ENCODE measurements around the gene ITGA8. TPM values are rescaled to one million over a fixed set of nuclear protein-coding genes. Genes with fewer than 3 reads are reported as not detected.
"Not testable (repeated sequence)": the region's sequence is repeated elsewhere in the genome, so short reads cannot be mapped to it uniquely, and the experiment has no call there.

The ITGA8 gene
- total and polyA plus RNA-seq, 4 donors = 4.7 to 55.2 (median 10.7) TPM

- H3K4me3 ChIP-seq (ENCODE audit: low read depth, low read length) = no peak overlapping the region
- H3K4me1 ChIP-seq (ENCODE audit: control insufficient read depth, insufficient read depth, low read length) = no peaks in the 10 kb centered on the region
- H3K9me3 ChIP-seq (ENCODE audit: control insufficient read depth, insufficient read depth, low read length) = no peaks in the 10 kb centered on the region
- DNase-seq (ENCODE audit: low read depth in 4 of 6, low spot score in 6 of 6) = no peak
- WGBS (ENCODE audit: insufficient coverage) = no CpG with 5 or more reads among the region's 1 CpG
- no peaks in the 10 kb centered on the region for H3K36me3 ChIP-seq (ENCODE audit: control insufficient read depth, insufficient read depth, low read length)
- no peak overlapping the region for H3K27ac ChIP-seq (ENCODE audit: low read depth, low read length)
- no peaks in the 10 kb centered on the region for H3K27me3 ChIP-seq (ENCODE audit: control insufficient read depth, insufficient read depth, low read length)
These were observed 178.3 kb downstream of the ITGA8 start for GRCh38 chr10:15541376-15541775.

DNA sequence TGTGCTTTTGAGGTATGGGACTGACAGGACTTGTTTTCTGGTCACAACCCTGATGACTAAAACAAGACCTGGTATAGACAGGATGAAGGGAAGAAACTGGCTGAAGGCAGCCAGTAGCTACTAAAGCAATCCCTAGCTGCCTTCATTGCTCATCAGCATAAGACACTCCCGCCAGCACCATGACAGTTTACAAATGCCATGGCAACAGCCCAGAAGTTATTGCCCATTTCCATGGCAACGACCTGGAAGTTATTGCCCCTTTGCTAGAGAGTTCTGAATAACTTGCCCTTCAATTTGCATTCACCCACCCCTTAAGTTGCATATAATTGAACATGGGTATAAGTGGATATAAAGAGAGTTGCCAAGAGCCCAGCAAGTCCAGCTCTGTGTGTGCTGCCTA is 179.0 kb downstream of the ITGA8 start:
- WGBS (ENCODE audit: insufficient coverage) = 33% methylated on average over 1 of the region's 2 CpGs
- H3K36me3 ChIP-seq (ENCODE audit: control insufficient read depth, insufficient read depth, low read length) = no peaks in the 10 kb centered on the region
- no peak overlapping the region for H3K4me3 ChIP-seq (ENCODE audit: low read depth, low read length)
- H3K9me3 ChIP-seq (ENCODE audit: control insufficient read depth, insufficient read depth, low read length) = no peaks in the 10 kb centered on the region
- H3K4me1 ChIP-seq (ENCODE audit: control insufficient read depth, insufficient read depth, low read length) = no peaks in the 10 kb centered on the region
- peak in 2 of 6 donors; percentile 7 for DNase-seq (ENCODE audit: low read depth in 4 of 6, low spot score in 6 of 6)
- no peaks in the 10 kb centered on the region for H3K27me3 ChIP-seq (ENCODE audit: control insufficient read depth, insufficient read depth, low read length)
- H3K27ac ChIP-seq (ENCODE audit: low read depth, low read length) = no peak overlapping the region

GRCh38 chr10:15539262-15539661 is 180.5 kb downstream of the ITGA8 start:
- DNase-seq (ENCODE audit: low read depth in 4 of 6, low spot score in 6 of 6) = no peak
- Histone ChIP-seq H3K36me3 (ENCODE audit: control insufficient read depth, insufficient read depth, low read length) (no peaks in the 10 kb centered on the region), H3K4me1 (ENCODE audit: control insufficient read depth, insufficient read depth, low read length) (no peaks in the 10 kb centered on the region), H3K9me3 (ENCODE audit: control insufficient read depth, insufficient read depth, low read length) (no peaks in the 10 kb centered on the region), H3K27ac (ENCODE audit: low read depth, low read length) (no peak overlapping the region), H3K27me3 (ENCODE audit: control insufficient read depth, insufficient read depth, low read length) (no peaks in the 10 kb centered on the region), H3K4me3 (ENCODE audit: low read depth, low read length) (no peak overlapping the region)
- WGBS (ENCODE audit: insufficient coverage) = no CpG with 5 or more reads among the region's 1 CpG

DNA sequence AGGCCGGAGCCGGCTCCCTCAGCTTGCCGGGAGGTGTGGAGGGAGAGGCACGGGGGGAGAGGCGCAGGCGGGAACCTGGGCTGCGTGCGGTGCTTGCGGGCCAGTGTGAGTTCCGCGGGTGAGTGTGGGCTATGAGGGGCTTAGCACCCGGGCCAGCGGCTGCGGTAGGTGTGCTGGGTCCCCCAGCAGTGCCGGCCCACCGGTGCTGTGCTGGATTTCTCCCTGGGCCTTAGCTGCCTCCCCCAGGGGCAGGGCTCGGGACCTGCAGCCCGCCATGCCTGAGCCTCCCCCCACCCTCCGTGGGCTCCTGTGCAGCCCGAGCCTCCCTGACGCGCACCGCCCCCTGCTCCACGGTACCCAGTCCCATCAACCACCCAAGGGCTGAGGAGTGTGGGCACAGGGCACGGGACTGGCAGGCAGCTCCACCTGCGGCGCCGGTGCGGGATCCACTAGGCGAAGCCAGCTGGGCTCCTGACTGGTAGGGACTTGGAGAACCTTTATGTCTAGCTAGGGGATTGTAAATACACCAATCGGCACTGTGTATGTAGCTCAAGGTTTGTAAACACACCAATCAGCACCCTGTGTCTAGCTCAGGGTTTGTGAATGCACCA is 184.7 kb downstream of the ITGA8 start:
- WGBS (ENCODE audit: insufficient coverage) = 98% methylated on average over 26 of the region's 31 CpGs
- not testable (repeated sequence) for DNase-seq (ENCODE audit: low read depth in 4 of 6, low spot score in 6 of 6); H3K9me3 ChIP-seq (ENCODE audit: control insufficient read depth, insufficient read depth, low read length); H3K27me3 ChIP-seq (ENCODE audit: control insufficient read depth, insufficient read depth, low read length); H3K4me1 ChIP-seq (ENCODE audit: control insufficient read depth, insufficient read depth, low read length); H3K4me3 ChIP-seq (ENCODE audit: low read depth, low read length); H3K27ac ChIP-seq (ENCODE audit: low read depth, low read length); H3K36me3 ChIP-seq (ENCODE audit: control insufficient read depth, insufficient read depth, low read length)

GRCh38 chr10:15531927-15532722 is 187.6 kb downstream of the ITGA8 start:
- H3K9me3 ChIP-seq (ENCODE audit: control insufficient read depth, insufficient read depth, low read length) = no peaks in the 10 kb centered on the region
- H3K27ac ChIP-seq (ENCODE audit: low read depth, low read length) = no peak overlapping the region
- 90% methylated on average over 6 of the region's 13 CpGs for WGBS (ENCODE audit: insufficient coverage)
- H3K27me3 ChIP-seq (ENCODE audit: control insufficient read depth, insufficient read depth, low read length) = no peaks in the 10 kb centered on the region
- H3K4me1 ChIP-seq (ENCODE audit: control insufficient read depth, insufficient read depth, low read length) = no peaks in the 10 kb centered on the region
- no peak overlapping the region for H3K4me3 ChIP-seq (ENCODE audit: low read depth, low read length)
- H3K36me3 ChIP-seq (ENCODE audit: control insufficient read depth, insufficient read depth, low read length) = no peaks in the 10 kb centered on the region
- no peak for DNase-seq (ENCODE audit: low read depth in 4 of 6, low spot score in 6 of 6)

DNA sequence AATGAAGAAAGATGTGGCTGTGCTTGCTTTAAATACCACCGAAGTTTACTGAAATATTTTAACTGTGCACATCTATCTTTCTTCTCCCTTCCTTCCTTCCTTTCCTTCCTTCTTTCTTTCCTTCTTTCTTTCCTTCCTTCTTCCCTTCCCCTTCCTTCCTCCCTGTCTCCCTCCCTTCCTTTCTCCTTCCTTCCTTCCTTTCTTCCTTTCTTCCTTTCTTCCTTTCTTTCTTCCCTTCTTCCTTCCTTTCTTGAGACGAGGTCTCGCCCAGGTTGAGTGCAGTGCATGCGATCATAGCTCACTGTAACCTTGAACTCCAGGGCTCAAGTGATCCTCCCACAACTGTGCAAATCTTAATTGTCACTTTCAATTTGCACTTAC is 190.9 kb downstream of the ITGA8 start:
- Histone ChIP-seq H3K4me1 (ENCODE audit: control insufficient read depth, insufficient read depth, low read length) (no peaks in the 10 kb centered on the region), H3K36me3 (ENCODE audit: control insufficient read depth, insufficient read depth, low read length) (no peaks in the 10 kb centered on the region), H3K27ac (ENCODE audit: low read depth, low read length) (no peak overlapping the region), H3K27me3 (ENCODE audit: control insufficient read depth, insufficient read depth, low read length) (no peaks in the 10 kb centered on the region), H3K9me3 (ENCODE audit: control insufficient read depth, insufficient read depth, low read length) (no peaks in the 10 kb centered on the region), H3K4me3 (ENCODE audit: low read depth, low read length) (no peak overlapping the region)
- no peak for DNase-seq (ENCODE audit: low read depth in 4 of 6, low spot score in 6 of 6)
- WGBS (ENCODE audit: insufficient coverage) = 84% methylated on average over 3 of the region's 4 CpGs

- Histone ChIP-seq H3K9me3 (ENCODE audit: control insufficient read depth, insufficient read depth, low read length) (no peaks in the 10 kb centered on the region), H3K4me1 (ENCODE audit: control insufficient read depth, insufficient read depth, low read length) (no peaks in the 10 kb centered on the region), H3K4me3 (ENCODE audit: low read depth, low read length) (no peak overlapping the region), H3K27me3 (ENCODE audit: control insufficient read depth, insufficient read depth, low read length) (no peaks in the 10 kb centered on the region), H3K36me3 (ENCODE audit: control insufficient read depth, insufficient read depth, low read length) (no peaks in the 10 kb centered on the region), H3K27ac (ENCODE audit: low read depth, low read length) (no peak overlapping the region)
- no CpG with 5 or more reads among the region's 3 CpGs for WGBS (ENCODE audit: insufficient coverage)
- DNase-seq (ENCODE audit: low read depth in 4 of 6, low spot score in 6 of 6) = no peak
These were observed 193.0 kb downstream of the ITGA8 start for GRCh38 chr10:15526754-15527153.

GRCh38 chr10:15521328-15521903 is 198.3 kb downstream of the ITGA8 start:
- DNase-seq (ENCODE audit: low read depth in 4 of 6, low spot score in 6 of 6) = no peak
- no peaks in the 10 kb centered on the region for H3K9me3 ChIP-seq (ENCODE audit: control insufficient read depth, insufficient read depth, low read length)
- H3K27me3 ChIP-seq (ENCODE audit: control insufficient read depth, insufficient read depth, low read length) = no peaks in the 10 kb centered on the region
- 90% methylated on average over 3 of the region's 11 CpGs for WGBS (ENCODE audit: insufficient coverage)
- H3K36me3 ChIP-seq (ENCODE audit: control insufficient read depth, insufficient read depth, low read length) = no peaks in the 10 kb centered on the region
- no peaks in the 10 kb centered on the region for H3K4me1 ChIP-seq (ENCODE audit: control insufficient read depth, insufficient read depth, low read length)
- H3K27ac ChIP-seq (ENCODE audit: low read depth, low read length) = no peak overlapping the region
- H3K4me3 ChIP-seq (ENCODE audit: low read depth, low read length) = no peak overlapping the region

- no peaks in the 10 kb centered on the region for H3K27me3 ChIP-seq (ENCODE audit: control insufficient read depth, insufficient read depth, low read length)
- no peak for DNase-seq (ENCODE audit: low read depth in 4 of 6, low spot score in 6 of 6)
- no peak overlapping the region for H3K4me3 ChIP-seq (ENCODE audit: low read depth, low read length)
- no peaks in the 10 kb centered on the region for H3K9me3 ChIP-seq (ENCODE audit: control insufficient read depth, insufficient read depth, low read length)
- whole genome bisulfite sequencing (ENCODE audit: insufficient coverage) = no CpG with 5 or more reads among the region's 4 CpGs
- H3K36me3 ChIP-seq (ENCODE audit: control insufficient read depth, insufficient read depth, low read length) = no peaks in the 10 kb centered on the region
- peaks cover 5% of the 10 kb centered on the region for H3K4me1 ChIP-seq (ENCODE audit: control insufficient read depth, insufficient read depth, low read length)
- no peak overlapping the region for H3K27ac ChIP-seq (ENCODE audit: low read depth, low read length)
These were observed 201.5 kb downstream of the ITGA8 start for GRCh38 chr10:15518250-15518649.
